ENCODE measurements around the gene NFATC1. TPM values are rescaled to one million over a fixed set of nuclear protein-coding genes. Genes with fewer than 3 reads are reported as not detected.

Gene NFATC1
- total RNA-seq, 4 donors from 2014 or later, result 2.1 to 41.3 (median 7.6) TPM

DNA sequence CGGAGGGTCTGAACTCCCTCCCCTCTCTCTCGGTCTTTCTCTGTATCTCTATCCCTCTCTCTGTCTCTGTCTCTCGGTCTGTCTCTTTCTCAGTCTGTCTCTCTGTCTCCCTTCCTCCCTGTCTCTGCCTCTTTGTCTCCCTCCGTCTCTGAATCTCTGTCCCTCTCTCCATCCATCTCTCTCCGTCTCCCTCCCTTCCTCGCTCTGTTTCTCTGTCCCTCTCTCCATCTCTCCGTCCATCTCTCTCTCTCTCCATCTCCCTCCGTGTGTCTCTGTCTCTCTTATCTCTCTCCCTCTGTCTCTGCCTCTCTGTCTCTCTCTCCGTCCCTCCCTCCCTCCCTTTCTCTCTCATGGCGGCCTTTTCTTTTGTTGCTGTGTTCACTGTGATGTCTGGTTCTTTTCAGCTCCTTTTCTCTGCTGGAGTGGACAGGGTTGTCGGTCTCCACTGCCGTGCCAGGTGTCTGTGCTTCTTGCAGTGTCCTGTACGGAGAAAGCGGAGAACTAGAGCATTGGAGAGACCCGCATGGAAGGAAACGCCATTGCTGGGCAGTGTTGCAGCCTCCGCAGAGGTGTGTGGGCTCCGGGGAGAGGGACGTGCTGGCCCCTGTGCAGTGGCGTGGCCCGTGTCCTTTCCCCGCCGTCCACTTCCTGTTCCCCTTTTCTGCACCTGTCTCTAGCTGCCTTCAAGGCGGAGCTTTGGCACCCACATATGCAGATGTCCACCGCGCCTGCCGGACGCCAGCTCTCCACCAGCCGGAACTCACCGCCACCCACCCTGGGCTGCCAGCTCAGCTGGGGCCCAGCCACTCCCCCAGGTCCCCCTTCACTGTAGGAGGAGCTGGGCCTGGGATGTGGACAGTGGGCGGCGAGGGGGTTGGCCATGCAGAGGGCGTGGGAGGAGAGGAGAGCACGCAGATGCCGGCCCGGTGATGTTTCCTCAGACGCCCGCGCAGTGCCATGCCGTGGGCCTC lies 113.1 kb downstream of the NFATC1 start:
- Histone ChIP-seq H3K27ac (peak overlapping the region in 3 of 4 donors; percentile 70 to 84 (median 73)), H3K27me3 (no peaks in the 10 kb centered on the region), H3K9me3 (no peaks in the 10 kb centered on the region), H3K4me1 (peaks cover 0 to 31% (median 22%) of the 10 kb centered on the region in 4 donors), H3K36me3 (peaks cover 0 to 4% (median 0%) of the 10 kb centered on the region in 3 donors), H3K4me3 (peak overlapping the region in 1 of 4 donors; percentile 12)
- TF ChIP-seq, protein P1, sequence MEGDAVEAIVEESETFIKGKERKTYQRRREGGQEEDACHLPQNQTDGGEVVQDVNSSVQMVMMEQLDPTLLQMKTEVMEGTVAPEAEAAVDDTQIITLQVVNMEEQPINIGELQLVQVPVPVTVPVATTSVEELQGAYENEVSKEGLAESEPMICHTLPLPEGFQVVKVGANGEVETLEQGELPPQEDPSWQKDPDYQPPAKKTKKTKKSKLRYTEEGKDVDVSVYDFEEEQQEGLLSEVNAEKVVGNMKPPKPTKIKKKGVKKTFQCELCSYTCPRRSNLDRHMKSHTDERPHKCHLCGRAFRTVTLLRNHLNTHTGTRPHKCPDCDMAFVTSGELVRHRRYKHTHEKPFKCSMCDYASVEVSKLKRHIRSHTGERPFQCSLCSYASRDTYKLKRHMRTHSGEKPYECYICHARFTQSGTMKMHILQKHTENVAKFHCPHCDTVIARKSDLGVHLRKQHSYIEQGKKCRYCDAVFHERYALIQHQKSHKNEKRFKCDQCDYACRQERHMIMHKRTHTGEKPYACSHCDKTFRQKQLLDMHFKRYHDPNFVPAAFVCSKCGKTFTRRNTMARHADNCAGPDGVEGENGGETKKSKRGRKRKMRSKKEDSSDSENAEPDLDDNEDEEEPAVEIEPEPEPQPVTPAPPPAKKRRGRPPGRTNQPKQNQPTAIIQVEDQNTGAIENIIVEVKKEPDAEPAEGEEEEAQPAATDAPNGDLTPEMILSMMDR (IDR thresholded peaks at IDR 0.05), result no peak
- TF ChIP-seq POLR2A (IDR thresholded peaks at IDR 0.05), result no peak
- peak; percentile 45 to 87 (median 85) for DNase-seq

DNA sequence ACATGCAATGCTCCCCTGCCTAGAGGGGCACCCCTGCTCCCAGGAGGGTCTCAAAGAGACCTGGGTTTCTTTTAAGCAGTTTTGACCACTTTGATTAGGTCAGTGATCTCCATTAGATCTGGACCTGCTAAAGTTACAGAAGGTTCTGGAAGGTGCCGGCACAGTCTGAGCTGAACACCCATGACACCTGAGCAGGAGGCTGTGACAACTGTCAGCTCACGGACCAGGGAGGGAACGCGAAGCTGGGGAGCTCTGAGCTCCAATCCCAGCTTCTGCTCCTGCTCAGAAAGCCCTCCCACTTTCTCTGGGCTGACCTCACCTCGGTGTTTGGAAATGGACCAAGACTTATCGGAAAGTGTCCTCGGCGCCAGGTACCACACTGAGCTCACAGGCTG lies 113.8 kb downstream of the NFATC1 start:
- Histone ChIP-seq H3K27ac (peak overlapping the region in 2 of 4 donors; percentile 73 to 84), H3K4me1 (peaks cover 0 to 31% (median 22%) of the 10 kb centered on the region in 4 donors), H3K9me3 (no peaks in the 10 kb centered on the region), H3K27me3 (no peaks in the 10 kb centered on the region), H3K4me3 (peak overlapping the region in 1 of 4 donors; percentile 12), H3K36me3 (peaks cover 0 to 4% (median 0%) of the 10 kb centered on the region in 3 donors)
- no peak for TF ChIP-seq POLR2A (IDR thresholded peaks at IDR 0.05)
- TF ChIP-seq, protein P1 (IDR thresholded peaks at IDR 0.05), result no peak
- DNase-seq, result no peak

DNA sequence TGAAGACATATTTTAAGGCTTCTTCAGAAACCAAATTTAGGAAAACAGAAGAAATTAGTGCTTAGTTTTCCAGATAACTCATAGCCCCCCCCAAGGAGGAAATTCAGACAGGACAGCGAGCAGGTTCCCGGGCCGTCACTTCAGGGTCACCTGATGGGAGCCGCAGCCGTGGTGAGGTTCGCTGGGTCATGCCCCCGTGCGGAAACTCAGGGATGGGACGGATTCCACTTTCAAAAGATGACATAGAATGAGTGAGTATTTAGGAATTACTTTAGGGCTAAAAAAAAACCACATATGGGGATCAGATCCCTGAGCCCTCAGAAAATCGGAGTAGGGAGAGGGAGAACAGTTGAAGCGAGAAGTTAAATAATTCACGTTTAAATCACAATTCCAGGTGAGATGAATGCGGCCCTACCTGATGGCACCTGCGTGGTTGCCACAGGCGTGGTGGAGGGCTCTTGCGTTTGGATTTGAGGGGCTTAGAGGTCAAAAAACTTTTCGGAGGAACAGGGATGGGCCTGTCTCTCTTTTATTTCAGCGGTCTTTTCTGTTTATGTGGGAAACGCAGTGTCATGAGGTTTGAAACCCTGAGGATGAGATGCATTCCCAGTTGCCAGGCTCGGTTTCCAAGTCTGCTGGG lies 114.4 kb downstream of the NFATC1 start:
- Histone ChIP-seq H3K36me3 (peaks cover 0 to 4% (median 0%) of the 10 kb centered on the region in 3 donors), H3K27ac (peak overlapping the region in 1 of 4 donors; percentile 84), H3K4me1 (peaks cover 0 to 31% (median 22%) of the 10 kb centered on the region in 4 donors), H3K4me3 (no peak overlapping the region), H3K27me3 (no peaks in the 10 kb centered on the region), H3K9me3 (no peaks in the 10 kb centered on the region)
- TF ChIP-seq, protein P1 (IDR thresholded peaks at IDR 0.05), result no peak
- no peak for TF ChIP-seq POLR2A (IDR thresholded peaks at IDR 0.05)
- DNase-seq, result peak; percentile 14 to 37 (median 16)

DNA sequence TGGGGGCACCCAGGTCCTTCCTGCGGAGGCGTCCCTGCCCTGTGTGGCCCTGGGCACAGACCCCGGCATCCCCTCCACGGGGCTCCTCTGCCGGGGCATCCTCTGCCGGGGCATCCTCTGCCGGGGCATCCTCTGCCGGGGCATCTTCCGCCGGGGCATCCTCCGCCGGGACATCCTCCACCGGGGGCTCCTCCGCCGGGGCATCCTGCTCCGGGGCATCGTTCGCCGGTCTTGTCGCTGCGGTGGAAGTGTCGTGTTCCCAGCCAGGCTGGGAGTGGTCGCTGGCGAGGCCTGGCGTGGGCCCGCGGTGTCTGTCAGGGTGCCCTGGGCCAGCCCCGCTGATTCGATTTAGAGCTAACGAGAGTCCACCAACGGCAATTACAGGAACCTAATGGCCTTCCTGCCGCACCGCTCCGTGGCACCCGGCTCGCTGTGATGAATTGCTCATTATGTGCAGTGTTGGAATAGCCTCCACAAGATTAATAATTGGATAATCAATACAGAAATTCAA lies 115.1 kb downstream of the NFATC1 start:
- Histone ChIP-seq H3K27ac (no peak overlapping the region), H3K4me3 (no peak overlapping the region), H3K4me1 (peaks cover 0 to 28% (median 22%) of the 10 kb centered on the region in 4 donors), H3K27me3 (no peaks in the 10 kb centered on the region), H3K9me3 (no peaks in the 10 kb centered on the region), H3K36me3 (peaks cover 0 to 4% (median 0%) of the 10 kb centered on the region in 3 donors)
- TF ChIP-seq, protein P1 (IDR thresholded peaks at IDR 0.05), result no peak
- peak; percentile 3 to 44 (median 32) for DNase-seq

DNA sequence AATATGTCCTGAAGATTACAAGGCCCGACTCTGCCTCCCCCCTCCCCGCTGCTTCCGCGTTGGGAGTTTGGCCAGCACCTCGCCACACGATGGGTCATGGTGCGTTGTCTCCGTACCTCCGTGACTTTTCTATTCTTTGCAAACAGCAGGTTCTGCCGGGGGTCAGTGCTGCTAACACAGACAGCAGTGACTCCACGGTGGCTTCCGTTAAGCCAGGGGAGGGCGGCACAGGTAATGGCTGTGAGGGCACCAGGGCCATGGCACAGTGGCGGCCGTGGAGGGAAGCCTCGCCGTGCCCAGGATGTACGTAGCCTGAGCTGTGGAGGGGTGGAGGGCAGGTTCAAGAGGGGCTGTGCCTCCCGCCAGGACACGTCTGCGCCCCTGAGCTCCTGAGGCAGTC lies 115.5 kb downstream of the NFATC1 start:
- no peak overlapping the region for H3K4me3 ChIP-seq
- no peak overlapping the region for H3K27ac ChIP-seq
- peaks cover 0 to 24% (median 17%) of the 10 kb centered on the region in 4 donors for H3K4me1 ChIP-seq
- TF ChIP-seq, protein P1 (IDR thresholded peaks at IDR 0.05), result no peak
- no peak for TF ChIP-seq POLR2A (IDR thresholded peaks at IDR 0.05)
- H3K9me3 ChIP-seq, result no peaks in the 10 kb centered on the region
- peaks cover 0 to 4% (median 0%) of the 10 kb centered on the region in 3 donors for H3K36me3 ChIP-seq
- DNase-seq, result peak; percentile 15 to 43 (median 37)
- H3K27me3 ChIP-seq, result no peaks in the 10 kb centered on the region
